ENCODE measurements around the gene CAMK1D. TPM values are rescaled to one million over a fixed set of nuclear protein-coding genes. Genes with fewer than 3 reads are reported as not detected.

Gene CAMK1D
- total RNA-seq, 3 donors from 2014 or later (not counting 1 experiment from before 2014, with no cell fraction given): 44.2 to 56.4 (median 49.7) TPM

GRCh38 chr10:12622016-12622415 lies 272.7 kb downstream of the CAMK1D start:
- H3K27ac Mint-ChIP-seq: no peak overlapping the region
- no peaks in the 10 kb centered on the region for H3K4me1 ChIP-seq (ENCODE audit: control insufficient read depth, insufficient read depth, low read length)
- H3K27me3 Mint-ChIP-seq (ENCODE audit: low read depth in 2 of 2): no peaks in the 10 kb centered on the region
- peaks cover 13 to 18% of the 10 kb centered on the region in 2 donors for H3K4me1 Mint-ChIP-seq
- TF ChIP-seq CTCF (IDR thresholded peaks at IDR 0.05): no peak
- H3K4me3 ChIP-seq (ENCODE audit: low read length): no peak overlapping the region
- H3K36me3 Mint-ChIP-seq: no peaks in the 10 kb centered on the region
- no peaks in the 10 kb centered on the region for H3K9me3 Mint-ChIP-seq
- no peaks in the 10 kb centered on the region for H3K27me3 ChIP-seq (ENCODE audit: control insufficient read depth, insufficient read depth, low read length)
- intact Hi-C loops (cut with micrococcal nuclease): no loop called here
- WGBS (ENCODE audit: insufficient coverage): 95% methylated on average over 5 of the region's 5 CpGs
- H3K9me3 ChIP-seq (ENCODE audit: control insufficient read depth, insufficient read depth, low read length): no peaks in the 10 kb centered on the region
- DNase-seq: no peak
- no peak overlapping the region for H3K4me3 Mint-ChIP-seq
- H3K36me3 ChIP-seq (ENCODE audit: control insufficient read depth, insufficient read depth, low read length): no peaks in the 10 kb centered on the region
- no peak for ATAC-seq
- H3K27ac ChIP-seq (ENCODE audit: low read length): no peak overlapping the region

GRCh38 chr10:12622691-12623090 lies 273.3 kb downstream of the CAMK1D start:
- 95% methylated on average over 11 of the region's 11 CpGs for WGBS (ENCODE audit: insufficient coverage)
- Histone ChIP-seq H3K36me3 (ENCODE audit: control insufficient read depth, insufficient read depth, low read length) (no peaks in the 10 kb centered on the region), H3K27me3 (ENCODE audit: control insufficient read depth, insufficient read depth, low read length) (no peaks in the 10 kb centered on the region), H3K4me1 (ENCODE audit: control insufficient read depth, insufficient read depth, low read length) (no peaks in the 10 kb centered on the region), H3K9me3 (ENCODE audit: control insufficient read depth, insufficient read depth, low read length) (no peaks in the 10 kb centered on the region), H3K4me3 (ENCODE audit: low read length) (no peak overlapping the region), H3K27ac (ENCODE audit: low read length) (no peak overlapping the region)
- no peaks in the 10 kb centered on the region for H3K9me3 Mint-ChIP-seq
- no peak overlapping the region for H3K27ac Mint-ChIP-seq
- no peak overlapping the region for H3K4me3 Mint-ChIP-seq
- no peaks in the 10 kb centered on the region for H3K27me3 Mint-ChIP-seq (ENCODE audit: low read depth in 2 of 2)
- peaks cover 13 to 18% of the 10 kb centered on the region in 2 donors for H3K4me1 Mint-ChIP-seq
- no peaks in the 10 kb centered on the region for H3K36me3 Mint-ChIP-seq
- TF ChIP-seq CTCF (IDR thresholded peaks at IDR 0.05): no peak
- DNase-seq: no peak
- ATAC-seq: no peak
- intact Hi-C loops (cut with micrococcal nuclease): no loop called here

- Mint-ChIP-seq H3K27me3 (ENCODE audit: low read depth in 2 of 2) (no peaks in the 10 kb centered on the region), H3K4me3 (no peak overlapping the region), H3K9me3 (no peaks in the 10 kb centered on the region), H3K27ac (no peak overlapping the region), H3K4me1 (peaks cover 17 to 37% of the 10 kb centered on the region in 2 donors), H3K36me3 (no peaks in the 10 kb centered on the region)
- Histone ChIP-seq H3K27ac (ENCODE audit: low read length) (no peak overlapping the region), H3K36me3 (ENCODE audit: control insufficient read depth, insufficient read depth, low read length) (no peaks in the 10 kb centered on the region), H3K9me3 (ENCODE audit: control insufficient read depth, insufficient read depth, low read length) (no peaks in the 10 kb centered on the region), H3K4me3 (ENCODE audit: low read length) (no peak overlapping the region), H3K4me1 (ENCODE audit: control insufficient read depth, insufficient read depth, low read length) (no peaks in the 10 kb centered on the region), H3K27me3 (ENCODE audit: control insufficient read depth, insufficient read depth, low read length) (no peaks in the 10 kb centered on the region)
- TF ChIP-seq CTCF (IDR thresholded peaks at IDR 0.05): no peak
- intact Hi-C loops (cut with micrococcal nuclease): no loop called here
- DNase-seq (no peak), ATAC-seq (no peak)
- WGBS (ENCODE audit: insufficient coverage): 95% methylated on average over 11 of the region's 12 CpGs
These were observed 276.2 kb downstream of the CAMK1D start for GRCh38 chr10:12625393-12626023.

- Mint-ChIP-seq H3K27me3 (ENCODE audit: low read depth in 2 of 2) (no peaks in the 10 kb centered on the region), H3K9me3 (no peaks in the 10 kb centered on the region), H3K4me3 (no peak overlapping the region), H3K27ac (no peak overlapping the region), H3K4me1 (peaks cover 10 to 24% of the 10 kb centered on the region in 2 donors), H3K36me3 (no peaks in the 10 kb centered on the region)
- no peaks in the 10 kb centered on the region for H3K4me1 ChIP-seq (ENCODE audit: control insufficient read depth, insufficient read depth, low read length)
- H3K36me3 ChIP-seq (ENCODE audit: control insufficient read depth, insufficient read depth, low read length): no peaks in the 10 kb centered on the region
- ATAC-seq (no peak), DNase-seq (no peak)
- no peak overlapping the region for H3K27ac ChIP-seq (ENCODE audit: low read length)
- no CpG with 5 or more reads among the region's 2 CpGs for WGBS (ENCODE audit: insufficient coverage)
- no peaks in the 10 kb centered on the region for H3K9me3 ChIP-seq (ENCODE audit: control insufficient read depth, insufficient read depth, low read length)
- TF ChIP-seq CTCF (IDR thresholded peaks at IDR 0.05): no peak
- intact Hi-C loops (cut with micrococcal nuclease): no loop called here
- H3K27me3 ChIP-seq (ENCODE audit: control insufficient read depth, insufficient read depth, low read length): no peaks in the 10 kb centered on the region
- H3K4me3 ChIP-seq (ENCODE audit: low read length): no peak overlapping the region
These were observed 278.8 kb downstream of the CAMK1D start for GRCh38 chr10:12628153-12628552.
